Measurements from ENCODE around the gene MFSD11. TPM values are rescaled to one million over a fixed set of nuclear protein-coding genes. Genes with fewer than 3 reads are reported as not detected.
A peak's percentile ranks its signal among the peaks of the same experiment; 100 is the strongest.
"Not testable (repeated sequence)": the region's sequence is repeated elsewhere in the genome, so short reads cannot be mapped to it uniquely, and the experiment has no call there.

Gene MFSD11
- 38.3 TPM for polyA plus RNA-seq (ENCODE audit: insufficient read length)

- DNase-seq (ENCODE audit: low read depth): peak; percentile 92
Observed at GRCh38 chr17:76737676-76738467, at the start of gene MFSD11. TSS of gene MFSD11 (plus strand) at chr17:76738119. CDS start at chr17:76738353, 234 bp downstream.

GRCh38 chr17:76688165-76688622 is 49.7 kb upstream of the MFSD11 start:
- DNase-seq (ENCODE audit: low read depth): no peak

- DNase-seq (ENCODE audit: low read depth): no peak
Observed at GRCh38 chr17:76689859-76690258, 48.1 kb upstream of the MFSD11 start.

- DNase-seq (ENCODE audit: low read depth): no peak
Observed at GRCh38 chr17:76690596-76691280, 47.2 kb upstream of the MFSD11 start.

- DNase-seq (ENCODE audit: low read depth): no peak
Observed at GRCh38 chr17:76691379-76692191, 46.3 kb upstream of the MFSD11 start.

- no peak for DNase-seq (ENCODE audit: low read depth)
Observed at GRCh38 chr17:76695059-76695831, 42.7 kb upstream of the MFSD11 start.

GRCh38 chr17:76696763-76697701 is 40.9 kb upstream of the MFSD11 start:
- no peak for DNase-seq (ENCODE audit: low read depth)

- no peak for DNase-seq (ENCODE audit: low read depth)
Observed at GRCh38 chr17:76697702-76698465, 40.0 kb upstream of the MFSD11 start.

- not testable (repeated sequence) for DNase-seq (ENCODE audit: low read depth)
Observed at GRCh38 chr17:76698466-76698977, 39.4 kb upstream of the MFSD11 start.

GRCh38 chr17:76700270-76700616 is 37.7 kb upstream of the MFSD11 start:
- no peak for DNase-seq (ENCODE audit: low read depth)

- DNase-seq (ENCODE audit: low read depth): no peak
Observed at GRCh38 chr17:76700617-76701470, 37.1 kb upstream of the MFSD11 start.

GRCh38 chr17:76701471-76701967 is 36.4 kb upstream of the MFSD11 start:
- DNase-seq (ENCODE audit: low read depth): no peak

GRCh38 chr17:76702076-76702475 is 35.8 kb upstream of the MFSD11 start:
- DNase-seq (ENCODE audit: low read depth): no peak

GRCh38 chr17:76702941-76703637 is 34.8 kb upstream of the MFSD11 start:
- no peak for DNase-seq (ENCODE audit: low read depth)

GRCh38 chr17:76704805-76705204 is 33.1 kb upstream of the MFSD11 start:
- DNase-seq (ENCODE audit: low read depth): no peak

GRCh38 chr17:76706817-76707216 is 31.1 kb upstream of the MFSD11 start:
- no peak for DNase-seq (ENCODE audit: low read depth)

- no peak for DNase-seq (ENCODE audit: low read depth)
Observed at GRCh38 chr17:76707985-76708807, 29.7 kb upstream of the MFSD11 start.
